Measurements from ENCODE around the gene TOX2.

Gene TOX2

GRCh38 chr20:43976547-43976946, 61.9 kb downstream of the TOX2 start:
- in situ Hi-C loops (cut with MboI; ENCODE audit: low sequenced_read_pairs, unreplicated experiment) = no loop called here

DNA sequence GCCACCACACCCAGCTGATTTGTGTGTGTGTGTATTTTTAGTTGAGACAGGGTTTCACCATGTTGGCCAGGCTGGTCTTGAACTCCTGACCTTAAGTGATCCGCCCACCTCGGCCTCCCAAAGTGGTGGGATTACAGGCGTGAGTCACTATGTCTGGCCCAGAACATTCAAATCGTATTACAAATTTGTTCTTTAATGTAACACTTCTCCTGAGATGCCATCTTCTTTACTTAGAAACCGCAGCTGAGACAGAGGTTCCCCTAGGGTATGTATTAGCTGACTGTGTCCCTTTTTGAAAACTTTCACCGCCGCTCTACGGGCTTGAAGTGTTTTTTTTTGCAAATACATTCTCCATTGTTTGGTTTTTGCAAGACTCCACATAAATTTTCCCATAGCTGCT, 62.6 kb downstream of the TOX2 start:
- TF ChIP-seq CTCF (IDR thresholded peaks at IDR 0.05; ENCODE audit: borderline replicate concordance, control extremely low read depth, extremely low read depth, insufficient read depth, missing control alignments) = no peak
- no peak for DNase-seq (ENCODE audit: low spot score)
- in situ Hi-C loops (cut with MboI; ENCODE audit: low sequenced_read_pairs, unreplicated experiment) = no loop called here

More at GRCh38 chr20:43976547-43976946, 61.9 kb downstream of the TOX2 start:
- DNase-seq (ENCODE audit: low spot score) = no peak
- TF ChIP-seq CTCF (IDR thresholded peaks at IDR 0.05; ENCODE audit: borderline replicate concordance, control extremely low read depth, extremely low read depth, insufficient read depth, missing control alignments) = no peak

DNA sequence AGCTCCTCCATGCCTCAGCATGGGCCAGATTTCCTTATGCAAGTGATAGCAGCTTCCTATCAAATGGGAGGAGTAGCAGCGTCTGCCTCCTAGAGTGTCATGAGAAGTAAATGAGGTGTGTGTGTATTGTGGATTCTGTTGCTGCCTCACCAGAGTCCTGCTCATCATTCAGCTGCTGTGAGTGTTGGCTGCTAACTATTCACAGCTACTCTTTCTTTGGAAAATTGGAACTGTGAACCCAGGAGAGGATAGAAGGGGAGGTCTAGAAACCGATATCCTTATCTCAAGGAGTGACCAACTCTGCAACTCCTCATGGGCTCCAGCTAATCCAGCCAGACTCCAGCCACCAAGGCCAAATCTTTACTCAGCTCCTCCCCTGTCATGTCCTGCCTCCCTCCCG, 63.3 kb downstream of the TOX2 start:
- in situ Hi-C loops (cut with MboI; ENCODE audit: low sequenced_read_pairs, unreplicated experiment) = no loop called here
- DNase-seq (ENCODE audit: low spot score) = no peak
- no peak for TF ChIP-seq CTCF (IDR thresholded peaks at IDR 0.05; ENCODE audit: borderline replicate concordance, control extremely low read depth, extremely low read depth, insufficient read depth, missing control alignments)

DNA sequence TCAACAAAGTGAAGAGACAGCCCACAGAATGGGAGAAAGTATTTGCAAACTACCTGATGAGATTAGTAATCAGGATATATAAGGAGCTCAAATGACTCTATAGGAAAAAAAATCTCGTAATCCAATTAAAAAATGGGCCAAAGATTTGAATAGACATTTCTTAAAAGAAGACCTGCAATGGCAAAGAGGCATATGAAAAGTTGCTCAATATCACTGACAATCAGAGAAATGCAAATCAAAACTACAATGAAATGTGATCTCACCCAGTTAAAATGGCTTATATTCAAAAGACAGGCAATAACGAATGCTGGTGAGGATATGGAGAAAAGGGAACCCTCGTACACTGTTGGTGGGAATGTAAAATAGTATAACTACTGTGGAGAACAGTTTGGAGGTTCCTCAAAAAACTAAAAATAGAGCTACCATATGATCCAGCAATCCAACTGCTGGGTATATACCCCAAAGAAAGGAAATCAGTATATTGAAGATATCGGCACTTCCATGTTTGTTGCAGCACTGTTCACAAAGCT, 65.0 kb downstream of the TOX2 start:
- no peak for DNase-seq (ENCODE audit: low spot score)
- TF ChIP-seq CTCF (IDR thresholded peaks at IDR 0.05; ENCODE audit: borderline replicate concordance, control extremely low read depth, extremely low read depth, insufficient read depth, missing control alignments) = no peak
- in situ Hi-C loops (cut with MboI; ENCODE audit: low sequenced_read_pairs, unreplicated experiment) = no loop called here

DNA sequence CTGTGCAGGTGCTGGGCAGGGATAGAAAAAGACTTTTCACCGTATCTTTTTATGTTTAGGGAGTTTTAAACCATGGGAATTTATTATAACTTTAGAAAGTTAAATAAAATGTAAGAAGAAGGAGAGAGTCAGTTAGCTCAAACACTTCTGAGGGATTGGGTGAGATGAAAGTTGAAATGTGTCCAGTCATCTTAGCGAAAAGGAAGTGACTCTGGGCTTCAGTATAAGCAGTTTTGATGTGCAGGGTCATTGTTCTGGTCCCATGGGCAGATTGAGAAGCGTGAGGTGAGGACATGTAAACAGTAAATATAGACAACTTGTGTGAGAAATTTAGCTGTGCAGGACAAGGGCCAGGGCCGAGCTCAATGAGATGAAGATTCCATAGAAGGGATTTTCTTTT, 66.9 kb downstream of the TOX2 start:
- no peak for TF ChIP-seq CTCF (IDR thresholded peaks at IDR 0.05; ENCODE audit: borderline replicate concordance, control extremely low read depth, extremely low read depth, insufficient read depth, missing control alignments)
- DNase-seq (ENCODE audit: low spot score) = no peak
- in situ Hi-C loops (cut with MboI; ENCODE audit: low sequenced_read_pairs, unreplicated experiment) = no loop called here

DNA sequence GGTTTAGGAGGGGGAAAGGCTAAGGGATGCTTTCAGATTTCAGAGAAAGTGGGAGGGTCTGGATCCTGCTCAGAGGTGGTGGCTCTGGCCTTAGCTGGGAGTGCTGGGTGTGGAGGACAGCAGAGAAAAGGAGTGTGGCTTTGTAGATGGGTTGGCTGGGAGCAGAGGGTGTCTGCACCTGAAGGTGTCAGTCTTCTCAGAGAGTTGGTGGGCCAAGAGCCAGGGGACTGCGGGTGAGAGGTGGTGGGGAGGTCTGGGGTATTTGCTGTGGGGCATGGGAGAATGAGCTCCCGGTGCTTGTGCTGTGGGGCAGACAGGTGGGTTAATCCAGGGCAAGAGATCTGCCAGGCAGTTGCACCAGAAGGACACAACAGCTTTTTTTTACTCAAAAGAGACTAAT, 67.4 kb downstream of the TOX2 start:
- in situ Hi-C loops (cut with MboI; ENCODE audit: low sequenced_read_pairs, unreplicated experiment) = no loop called here
- DNase-seq (ENCODE audit: low spot score) = no peak
- no peak for TF ChIP-seq CTCF (IDR thresholded peaks at IDR 0.05; ENCODE audit: borderline replicate concordance, control extremely low read depth, extremely low read depth, insufficient read depth, missing control alignments)

DNA sequence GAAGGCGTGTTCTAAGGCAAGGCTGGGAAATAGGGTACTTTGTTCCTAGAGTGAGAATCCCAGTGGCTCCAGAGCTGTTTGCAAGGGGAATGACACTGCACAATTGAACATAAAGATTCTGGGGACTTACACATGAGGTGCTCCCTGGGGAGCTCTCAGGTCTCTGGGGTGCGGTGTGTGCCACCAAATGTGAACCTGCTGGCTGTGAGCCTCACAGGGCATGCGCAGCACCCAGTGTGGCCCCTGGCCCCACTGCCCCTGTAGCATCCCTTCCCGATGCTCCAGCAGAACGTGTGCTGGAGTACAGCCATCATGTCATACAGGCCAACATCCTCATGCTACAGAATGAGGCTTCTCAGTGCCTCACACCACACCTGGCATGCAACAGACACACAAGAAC, 68.2 kb downstream of the TOX2 start:
- in situ Hi-C loops (cut with MboI; ENCODE audit: low sequenced_read_pairs, unreplicated experiment) = no loop called here
- no peak for TF ChIP-seq CTCF (IDR thresholded peaks at IDR 0.05; ENCODE audit: borderline replicate concordance, control extremely low read depth, extremely low read depth, insufficient read depth, missing control alignments)
- DNase-seq (ENCODE audit: low spot score) = no peak

Data from GM13976 (cell line).